ENCODE data around the gene USF3. TPM values are rescaled to one million over a fixed set of nuclear protein-coding genes. Genes with fewer than 3 reads are reported as not detected.
A peak's percentile ranks its signal among the peaks of the same experiment; 100 is the strongest.

USF3 gene
- total and polyA plus RNA-seq, 2 of the 13 experiments (the other 11 are each of a cell fraction or from before 2014, with no cell fraction given): 6.3 to 15.2 TPM

DNA sequence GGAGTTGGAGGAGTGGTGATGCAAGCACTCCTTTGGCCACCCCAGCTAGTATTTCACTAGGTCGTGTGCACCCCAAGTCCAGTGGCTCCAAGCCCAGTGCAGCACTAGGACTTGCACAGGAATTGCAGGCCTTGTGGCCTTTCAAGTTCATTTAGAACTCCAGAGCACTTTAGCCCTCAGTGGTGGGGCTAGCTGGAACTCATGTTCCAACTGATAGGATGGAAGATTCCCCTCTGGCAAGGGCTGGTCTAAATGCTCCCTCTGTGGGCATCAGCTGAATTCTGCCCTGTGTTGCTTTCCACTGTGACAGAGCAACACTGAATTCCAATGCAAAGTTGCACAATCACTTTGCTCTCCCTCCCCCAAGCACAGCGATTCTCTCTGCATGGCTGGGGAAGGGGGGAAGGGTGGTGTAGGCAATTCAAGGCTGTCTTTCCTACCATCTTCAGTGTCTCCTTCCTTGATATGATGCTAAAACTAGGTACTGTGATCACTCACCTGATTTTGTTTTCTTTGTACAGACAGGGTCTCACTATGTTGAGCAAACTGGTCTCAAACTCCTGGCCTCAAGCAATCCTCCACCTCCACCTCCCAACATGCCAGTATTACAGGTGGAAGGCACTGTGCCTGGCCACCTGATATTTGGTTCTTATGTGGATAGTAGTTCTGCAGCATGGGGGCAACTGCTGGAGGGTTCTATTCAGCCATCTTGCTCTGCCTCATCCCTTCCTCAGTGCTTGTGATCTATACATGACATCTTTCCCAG, 10.3 kb downstream of the USF3 start (continued):
- TF ChIP-seq, protein P1, sequence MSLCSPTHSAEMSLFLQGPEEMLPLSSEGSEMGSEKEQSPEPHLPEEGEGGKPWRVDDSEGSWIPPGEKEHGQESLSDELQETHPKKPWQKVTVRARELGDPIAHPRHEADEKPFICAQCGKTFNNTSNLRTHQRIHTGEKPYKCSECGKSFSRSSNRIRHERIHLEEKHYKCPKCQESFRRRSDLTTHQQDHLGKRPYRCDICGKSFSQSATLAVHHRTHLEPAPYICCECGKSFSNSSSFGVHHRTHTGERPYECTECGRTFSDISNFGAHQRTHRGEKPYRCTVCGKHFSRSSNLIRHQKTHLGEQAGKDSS (CRISPR knock-in tag; IDR thresholded peaks at IDR 0.05; ENCODE audit: borderline replicate concordance, low read depth): peak; percentile 51; the same call in 1 of the 2 replicates
- TF ChIP-seq ISL2 (CRISPR knock-in tag; IDR thresholded peaks at IDR 0.05) (peak; percentile 30), JUNB (CRISPR knock-in tag; IDR thresholded peaks at IDR 0.05; ENCODE audit: borderline replicate concordance) (no peak), FOXO1 (CRISPR knock-in tag; IDR thresholded peaks at IDR 0.05) (peak; percentile 81), SNAPC2 (CRISPR knock-in tag; IDR thresholded peaks at IDR 0.05) (no peak), KAT8 (CRISPR knock-in tag; IDR thresholded peaks at IDR 0.05) (0 out of 2 replicates have a peak, but pooled peaks have one; percentile 35)
- TF ChIP-seq, protein P2, sequence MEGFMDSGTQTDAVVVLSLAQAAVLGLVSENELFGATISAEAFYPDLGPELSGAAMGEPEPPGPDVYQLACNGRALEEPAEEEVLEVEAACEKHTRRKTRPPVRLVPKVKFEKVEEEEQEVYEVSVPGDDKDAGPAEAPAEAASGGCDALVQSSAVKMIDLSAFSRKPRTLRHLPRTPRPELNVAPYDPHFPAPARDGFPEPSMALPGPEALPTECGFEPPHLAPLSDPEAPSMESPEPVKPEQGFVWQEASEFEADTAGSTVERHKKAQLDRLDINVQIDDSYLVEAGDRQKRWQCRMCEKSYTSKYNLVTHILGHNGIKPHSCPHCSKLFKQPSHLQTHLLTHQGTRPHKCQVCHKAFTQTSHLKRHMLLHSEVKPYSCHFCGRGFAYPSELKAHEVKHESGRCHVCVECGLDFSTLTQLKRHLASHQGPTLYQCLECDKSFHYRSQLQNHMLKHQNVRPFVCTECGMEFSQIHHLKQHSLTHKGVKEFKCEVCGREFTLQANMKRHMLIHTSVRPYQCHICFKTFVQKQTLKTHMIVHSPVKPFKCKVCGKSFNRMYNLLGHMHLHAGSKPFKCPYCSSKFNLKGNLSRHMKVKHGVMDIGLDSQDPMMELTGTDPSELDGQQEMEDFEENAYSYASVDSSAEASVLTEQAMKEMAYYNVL (CRISPR knock-in tag; IDR thresholded peaks at IDR 0.05; ENCODE audit: borderline replicate concordance): peak; percentile 28; the same call in 1 of the 2 replicates
- TF ChIP-seq, protein P3, sequence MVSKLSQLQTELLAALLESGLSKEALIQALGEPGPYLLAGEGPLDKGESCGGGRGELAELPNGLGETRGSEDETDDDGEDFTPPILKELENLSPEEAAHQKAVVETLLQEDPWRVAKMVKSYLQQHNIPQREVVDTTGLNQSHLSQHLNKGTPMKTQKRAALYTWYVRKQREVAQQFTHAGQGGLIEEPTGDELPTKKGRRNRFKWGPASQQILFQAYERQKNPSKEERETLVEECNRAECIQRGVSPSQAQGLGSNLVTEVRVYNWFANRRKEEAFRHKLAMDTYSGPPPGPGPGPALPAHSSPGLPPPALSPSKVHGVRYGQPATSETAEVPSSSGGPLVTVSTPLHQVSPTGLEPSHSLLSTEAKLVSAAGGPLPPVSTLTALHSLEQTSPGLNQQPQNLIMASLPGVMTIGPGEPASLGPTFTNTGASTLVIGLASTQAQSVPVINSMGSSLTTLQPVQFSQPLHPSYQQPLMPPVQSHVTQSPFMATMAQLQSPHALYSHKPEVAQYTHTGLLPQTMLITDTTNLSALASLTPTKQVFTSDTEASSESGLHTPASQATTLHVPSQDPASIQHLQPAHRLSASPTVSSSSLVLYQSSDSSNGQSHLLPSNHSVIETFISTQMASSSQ (IDR thresholded peaks at IDR 0.05; ENCODE audit: low read depth): no peak
- TF ChIP-seq, protein P3 (CRISPR knock-in tag; IDR thresholded peaks at IDR 0.05; ENCODE audit: borderline replicate concordance): peak; percentile 80; the same call in 1 of the 2 replicates
- TF ChIP-seq, protein P4, sequence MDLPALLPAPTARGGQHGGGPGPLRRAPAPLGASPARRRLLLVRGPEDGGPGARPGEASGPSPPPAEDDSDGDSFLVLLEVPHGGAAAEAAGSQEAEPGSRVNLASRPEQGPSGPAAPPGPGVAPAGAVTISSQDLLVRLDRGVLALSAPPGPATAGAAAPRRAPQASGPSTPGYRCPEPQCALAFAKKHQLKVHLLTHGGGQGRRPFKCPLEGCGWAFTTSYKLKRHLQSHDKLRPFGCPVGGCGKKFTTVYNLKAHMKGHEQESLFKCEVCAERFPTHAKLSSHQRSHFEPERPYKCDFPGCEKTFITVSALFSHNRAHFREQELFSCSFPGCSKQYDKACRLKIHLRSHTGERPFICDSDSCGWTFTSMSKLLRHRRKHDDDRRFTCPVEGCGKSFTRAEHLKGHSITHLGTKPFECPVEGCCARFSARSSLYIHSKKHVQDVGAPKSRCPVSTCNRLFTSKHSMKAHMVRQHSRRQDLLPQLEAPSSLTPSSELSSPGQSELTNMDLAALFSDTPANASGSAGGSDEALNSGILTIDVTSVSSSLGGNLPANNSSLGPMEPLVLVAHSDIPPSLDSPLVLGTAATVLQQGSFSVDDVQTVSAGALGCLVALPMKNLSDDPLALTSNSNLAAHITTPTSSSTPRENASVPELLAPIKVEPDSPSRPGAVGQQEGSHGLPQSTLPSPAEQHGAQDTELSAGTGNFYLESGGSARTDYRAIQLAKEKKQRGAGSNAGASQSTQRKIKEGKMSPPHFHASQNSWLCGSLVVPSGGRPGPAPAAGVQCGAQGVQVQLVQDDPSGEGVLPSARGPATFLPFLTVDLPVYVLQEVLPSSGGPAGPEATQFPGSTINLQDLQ (CRISPR knock-in tag; IDR thresholded peaks at IDR 0.05): 0 out of 2 replicates have a peak, but pooled peaks have one; percentile 32
- TF ChIP-seq, protein P5, sequence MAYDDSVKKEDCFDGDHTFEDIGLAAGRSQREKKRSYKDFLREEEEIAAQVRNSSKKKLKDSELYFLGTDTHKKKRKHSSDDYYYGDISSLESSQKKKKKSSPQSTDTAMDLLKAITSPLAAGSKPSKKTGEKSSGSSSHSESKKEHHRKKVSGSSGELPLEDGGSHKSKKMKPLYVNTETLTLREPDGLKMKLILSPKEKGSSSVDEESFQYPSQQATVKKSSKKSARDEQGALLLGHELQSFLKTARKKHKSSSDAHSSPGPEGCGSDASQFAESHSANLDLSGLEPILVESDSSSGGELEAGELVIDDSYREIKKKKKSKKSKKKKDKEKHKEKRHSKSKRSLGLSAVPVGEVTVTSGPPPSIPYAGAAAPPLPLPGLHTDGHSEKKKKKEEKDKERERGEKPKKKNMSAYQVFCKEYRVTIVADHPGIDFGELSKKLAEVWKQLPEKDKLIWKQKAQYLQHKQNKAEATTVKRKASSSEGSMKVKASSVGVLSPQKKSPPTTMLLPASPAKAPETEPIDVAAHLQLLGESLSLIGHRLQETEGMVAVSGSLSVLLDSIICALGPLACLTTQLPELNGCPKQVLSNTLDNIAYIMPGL (CRISPR knock-in tag; IDR thresholded peaks at IDR 0.05; ENCODE audit: borderline replicate concordance in 1 of 2, low read depth in 1 of 2): peak; percentile 19 to 36; a peak in 1 of 4 replicates
- TF ChIP-seq, protein P6, sequence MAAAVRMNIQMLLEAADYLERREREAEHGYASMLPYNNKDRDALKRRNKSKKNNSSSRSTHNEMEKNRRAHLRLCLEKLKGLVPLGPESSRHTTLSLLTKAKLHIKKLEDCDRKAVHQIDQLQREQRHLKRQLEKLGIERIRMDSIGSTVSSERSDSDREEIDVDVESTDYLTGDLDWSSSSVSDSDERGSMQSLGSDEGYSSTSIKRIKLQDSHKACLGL (CRISPR knock-in tag; IDR thresholded peaks at IDR 0.05): no peak
- TF ChIP-seq, protein P7, sequence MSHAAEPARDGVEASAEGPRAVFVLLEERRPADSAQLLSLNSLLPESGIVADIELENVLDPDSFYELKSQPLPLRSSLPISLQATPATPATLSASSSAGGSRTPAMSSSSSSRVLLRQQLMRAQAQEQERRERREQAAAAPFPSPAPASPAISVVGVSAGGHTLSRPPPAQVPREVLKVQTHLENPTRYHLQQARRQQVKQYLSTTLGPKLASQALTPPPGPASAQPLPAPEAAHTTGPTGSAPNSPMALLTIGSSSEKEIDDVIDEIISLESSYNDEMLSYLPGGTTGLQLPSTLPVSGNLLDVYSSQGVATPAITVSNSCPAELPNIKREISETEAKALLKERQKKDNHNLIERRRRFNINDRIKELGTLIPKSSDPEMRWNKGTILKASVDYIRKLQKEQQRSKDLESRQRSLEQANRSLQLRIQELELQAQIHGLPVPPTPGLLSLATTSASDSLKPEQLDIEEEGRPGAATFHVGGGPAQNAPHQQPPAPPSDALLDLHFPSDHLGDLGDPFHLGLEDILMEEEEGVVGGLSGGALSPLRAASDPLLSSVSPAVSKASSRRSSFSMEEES (CRISPR knock-in tag; IDR thresholded peaks at IDR 0.05): 0 out of 2 replicates have a peak, but pooled peaks have one; percentile 28
